ENCODE data around the gene PATJ. TPM values are rescaled to one million over a fixed set of nuclear protein-coding genes. Genes with fewer than 3 reads are reported as not detected.
"Not testable (repeated sequence)": the region's sequence is repeated elsewhere in the genome, so short reads cannot be mapped to it uniquely, and the experiment has no call there.

Gene PATJ
- polyA plus RNA-seq, 1 of the 3 experiments (the other 2 are of a cell fraction): 3.0 TPM

GRCh38 chr1:62161711-62162110 lies 419.4 kb downstream of the PATJ start:
- Histone ChIP-seq H3K79me2 (ENCODE audit: insufficient read depth) (no peaks in the 10 kb centered on the region), H3K9me3 (no peaks in the 10 kb centered on the region), H3F3A (replicated peaks; ENCODE audit: insufficient read depth) (no peaks in the 10 kb centered on the region), H3K9me2 (no peaks in the 10 kb centered on the region), H2AFZ (ENCODE audit: low read depth) (no peak overlapping the region), H3K9ac (no peak overlapping the region), H3K27ac (ENCODE audit: low read depth in 2 of 2, low read length in 1 of 2) (no peak overlapping the region), H4K20me1 (ENCODE audit: insufficient read depth) (no peaks in the 10 kb centered on the region), H3K4me1 (ENCODE audit: control insufficient read depth in 1 of 2, insufficient read depth in 2 of 2, low read depth in 1 of 2, low read length in 1 of 2) (no peaks in the 10 kb centered on the region), H3K36me3 (replicated peaks in 1 of 2; ENCODE audit: control insufficient read depth in 1 of 2, insufficient read depth in 2 of 2, low read length in 1 of 2) (no peaks in the 10 kb centered on the region), H3K4me3 (ENCODE audit: low read depth in 2 of 2, low read length in 1 of 2) (no peak overlapping the region), H3K27me3 (ENCODE audit: insufficient read depth) (no peaks in the 10 kb centered on the region), H3K4me2 (no peak overlapping the region)
- ChIA-PET POLR2A (no interaction called here), CTCF (no interaction called here)
- TF ChIP-seq CTCF (IDR thresholded peaks at IDR 0.05): no peak
- WGBS (ENCODE audit: low lambda C conversion rate): 93% methylated on average over 1 of the region's 1 CpG
- no peak for DNase-seq

GRCh38 chr1:62170380-62170779 lies 428.1 kb downstream of the PATJ start:
- H3K9me2 ChIP-seq; H3K27ac ChIP-seq (ENCODE audit: low read depth in 2 of 2, low read length in 1 of 2); H3K4me3 ChIP-seq (ENCODE audit: low read depth in 2 of 2, low read length in 1 of 2); DNase-seq; H3K4me2 ChIP-seq; H3K9ac ChIP-seq; H3K27me3 ChIP-seq (ENCODE audit: insufficient read depth); CTCF ChIA-PET; H2AFZ ChIP-seq (ENCODE audit: low read depth); H3F3A ChIP-seq (replicated peaks; ENCODE audit: insufficient read depth); H3K79me2 ChIP-seq (ENCODE audit: insufficient read depth); H3K9me3 ChIP-seq; H4K20me1 ChIP-seq (ENCODE audit: insufficient read depth); POLR2A ChIA-PET; H3K36me3 ChIP-seq (replicated peaks in 1 of 2; ENCODE audit: control insufficient read depth in 1 of 2, insufficient read depth in 2 of 2, low read length in 1 of 2); H3K4me1 ChIP-seq (ENCODE audit: control insufficient read depth in 1 of 2, insufficient read depth in 2 of 2, low read depth in 1 of 2, low read length in 1 of 2): not testable (repeated sequence)
- 69% methylated on average over 10 of the region's 10 CpGs for WGBS (ENCODE audit: low lambda C conversion rate)

- POLR2A ChIA-PET: interaction anchor here (0.7 to 1.5 kb wide), 3 partner anchors 232 to 262 kb away, joined by 3 to 4 read pairs (median 4); no protein-coding TSS in a partner anchor
Observed at GRCh38 chr1:62175568-62176179, 433.4 kb downstream of the PATJ start.

More at GRCh38 chr1:62175568-62176179, 433.4 kb downstream of the PATJ start:
- no peaks in the 10 kb centered on the region for H3K36me3 ChIP-seq (replicated peaks in 1 of 2; ENCODE audit: control insufficient read depth in 1 of 2, insufficient read depth in 2 of 2, low read length in 1 of 2)
- H2AFZ ChIP-seq (ENCODE audit: low read depth): no peak overlapping the region
- H4K20me1 ChIP-seq (ENCODE audit: insufficient read depth): no peaks in the 10 kb centered on the region
- no peaks in the 10 kb centered on the region; a peak in 1 of 4 replicates for H3K4me1 ChIP-seq (ENCODE audit: control insufficient read depth in 1 of 2, insufficient read depth in 2 of 2, low read depth in 1 of 2, low read length in 1 of 2)
- CTCF ChIA-PET: interaction anchor here (0.6 to 5.3 kb wide), 74 partner anchors 9 to 572 kb away, joined by 3 to 186 read pairs (median 4); partner anchors contain the start of gene USP1
- H3K79me2 ChIP-seq (ENCODE audit: insufficient read depth): no peaks in the 10 kb centered on the region
- H3K9ac ChIP-seq: no peak overlapping the region
- no peaks in the 10 kb centered on the region for H3K27me3 ChIP-seq (ENCODE audit: insufficient read depth)
- H3K9me2 ChIP-seq: no peaks in the 10 kb centered on the region
- peak; percentile 51 for DNase-seq
- H3K27ac ChIP-seq (ENCODE audit: low read depth in 2 of 2, low read length in 1 of 2): no peak overlapping the region
- no peak overlapping the region for H3K4me2 ChIP-seq
- no peaks in the 10 kb centered on the region for H3K9me3 ChIP-seq
- TF ChIP-seq CTCF (IDR thresholded peaks at IDR 0.05) (peak; percentile 88), MEF2A (IDR thresholded peaks at IDR 0.05; ENCODE audit: borderline replicate concordance, low read depth) (no peak), MAX (IDR thresholded peaks at IDR 0.05; ENCODE audit: low read depth) (no peak), NRF1 (IDR thresholded peaks at IDR 0.05; ENCODE audit: low read depth, low read length) (0 out of 2 replicates have a peak, but pooled peaks have one; percentile 22), POLR2AphosphoS5 (IDR thresholded peaks at IDR 0.05; ENCODE audit: low read depth, low read length) (no peak), SIN3A (IDR thresholded peaks at IDR 0.05; ENCODE audit: borderline replicate concordance, low read depth, low read length) (no peak), FOXM1 (IDR thresholded peaks at IDR 0.05; ENCODE audit: low read depth) (no peak), SMC3 (IDR thresholded peaks at IDR 0.05; ENCODE audit: low read depth, low read length) (peak; percentile 90), TCF12 (IDR thresholded peaks at IDR 0.05) (no peak), CHD2 (IDR thresholded peaks at IDR 0.05; ENCODE audit: low read length, partially characterized antibody) (no peak), RXRA (IDR thresholded peaks at IDR 0.05; ENCODE audit: borderline replicate concordance, low read depth) (no peak), NFIC (IDR thresholded peaks at IDR 0.05; ENCODE audit: borderline replicate concordance) (no peak), JUND (IDR thresholded peaks at IDR 0.05) (no peak), EP300 (IDR thresholded peaks at IDR 0.05; ENCODE audit: borderline replicate concordance in 1 of 2, low read depth in 1 of 2, low read length in 1 of 2) (no peak), GATA2 (CRISPR knock-in tag; IDR thresholded peaks at IDR 0.05) (peak; percentile 49), RAD21 (IDR thresholded peaks at IDR 0.05; ENCODE audit: low read length) (peak; percentile 95), ELF1 (IDR thresholded peaks at IDR 0.05) (no peak), RFX5 (IDR thresholded peaks at IDR 0.05; ENCODE audit: low read length) (no peak)
- H3K4me3 ChIP-seq (ENCODE audit: low read depth in 2 of 2, low read length in 1 of 2): peak overlapping the region in 1 of 2 experiments; percentile 7; a peak in 1 of 4 replicates
- no peaks in the 10 kb centered on the region for H3F3A ChIP-seq (replicated peaks; ENCODE audit: insufficient read depth)
- WGBS (ENCODE audit: low lambda C conversion rate): 39% methylated on average over 9 of the region's 9 CpGs

All from SK-N-SH (cell line).